RWPE2 (cell line): ENCODE results near the gene REC8.

Source experiments
- ATAC-seq: fragments of 200-7000 bp; cut with Tn5 transposase; 3 replicates; pipeline ENCODE4 v1.9.1; 2021; ENCODE audit warnings: low read depth
- DNase-seq: peaks from one replicate; pipeline ENCODE4 v3.0.0-alpha.2; 2020; ENCODE audit warnings: low spot score
- H3K27ac ChIP-seq: fragments of 450-650 bp; 2 replicates; pipeline ENCODE4 v1.5.1; 2017; ENCODE audit warnings: mild to moderate bottlenecking; ENCODE audit not compliant: poor library complexity, severe bottlenecking
- H3K27me3 ChIP-seq: fragments of 250-450 bp; sonication (Bioruptor Pico); 2 replicates; pipeline ENCODE4 v1.5.1; 2021; ENCODE audit warnings: mild to moderate bottlenecking, moderate library complexity; ENCODE audit not compliant: insufficient read depth, poor library complexity, severe bottlenecking
- H3K36me3 ChIP-seq: fragments of 250-450 bp; sonication (Bioruptor Pico); 2 replicates; pipeline ENCODE4 v1.5.1; 2020; ENCODE audit warnings: low read depth, mild to moderate bottlenecking, moderate library complexity
- H3K4me1 ChIP-seq: fragments of 250-450 bp; sonication (Bioruptor Pico); 2 replicates; pipeline ENCODE4 v1.5.1; 2021; ENCODE audit warnings: mild to moderate bottlenecking, moderate library complexity; ENCODE audit not compliant: insufficient read depth, poor library complexity, severe bottlenecking
- H3K4me3 ChIP-seq: fragments of 250-450 bp; sonication (Bioruptor Pico); 2 replicates; pipeline ENCODE4 v1.5.1; 2021; ENCODE audit warnings: mild to moderate bottlenecking, moderate library complexity; ENCODE audit not compliant: severe bottlenecking
- H3K9me3 ChIP-seq: fragments of 250-450 bp; sonication (Bioruptor Pico); 2 replicates; pipeline ENCODE4 v1.5.1; 2021; ENCODE audit warnings: mild to moderate bottlenecking, moderate library complexity; ENCODE audit not compliant: severe bottlenecking
- CTCF ChIP-seq: fragments of 450-650 bp; IDR thresholded peaks from one replicate; pipeline ENCODE4 v1.5.1; 2017; ENCODE audit warnings: mild to moderate bottlenecking, moderate library complexity; ENCODE audit not compliant: poor library complexity, severe bottlenecking

Gene REC8

GRCh38 chr14:24172871-24173281, 996 bp downstream of the REC8 start:
- Histone ChIP-seq H3K27me3 (no peaks in the 10 kb centered on the region), H3K9me3 (no peaks in the 10 kb centered on the region), H3K36me3 (no peaks in the 10 kb centered on the region), H3K4me3 (no peak overlapping the region), H3K27ac (no peak overlapping the region), H3K4me1 (no peaks in the 10 kb centered on the region)
- no peak for TF ChIP-seq CTCF
- DNase-seq: no peak
- 0 out of 3 replicates have a peak, but pooled peaks have one; percentile 13 for ATAC-seq

- no peak for ATAC-seq
- no peak for TF ChIP-seq CTCF
- Histone ChIP-seq H3K36me3 (peaks cover 26% of the 10 kb centered on the region), H3K9me3 (no peaks in the 10 kb centered on the region), H3K4me1 (no peaks in the 10 kb centered on the region), H3K27ac (no peak overlapping the region), H3K4me3 (no peak overlapping the region), H3K27me3 (no peaks in the 10 kb centered on the region)
- DNase-seq: no peak
These were observed 4.7 kb downstream of the REC8 start for GRCh38 chr14:24176599-24176998.

GRCh38 chr14:24177041-24177825, 5.4 kb downstream of the REC8 start:
- Histone ChIP-seq H3K4me3 (no peak overlapping the region), H3K36me3 (peaks cover 29% of the 10 kb centered on the region), H3K27ac (no peak overlapping the region), H3K27me3 (no peaks in the 10 kb centered on the region), H3K4me1 (no peaks in the 10 kb centered on the region), H3K9me3 (no peaks in the 10 kb centered on the region)
- no peak for TF ChIP-seq CTCF
- ATAC-seq (no peak), DNase-seq (no peak)

- no peak for TF ChIP-seq CTCF
These were observed 6.0 kb downstream of the REC8 start for GRCh38 chr14:24177891-24178290.

More at GRCh38 chr14:24177891-24178290, 6.0 kb downstream of the REC8 start:
- Histone ChIP-seq H3K27me3 (no peaks in the 10 kb centered on the region), H3K9me3 (no peaks in the 10 kb centered on the region), H3K4me1 (no peaks in the 10 kb centered on the region), H3K36me3 (peaks cover 34% of the 10 kb centered on the region), H3K4me3 (no peak overlapping the region), H3K27ac (no peak overlapping the region)
- ATAC-seq (no peak), DNase-seq (peak; percentile 59)
